Nephron progenitor cell (in vitro differentiated cells): ENCODE measurements around the gene CDHR2.

Source experiments
- DNase-seq: peaks from one replicate; pipeline ENCODE4 v3.0.0; 2021
- H3K27ac Mint-ChIP-seq: 2 replicates; pipeline ENCODE4 v1.8.0; 2021; ENCODE audit warnings: mild to moderate bottlenecking, moderate library complexity, mixed read lengths
- H3K27me3 Mint-ChIP-seq: 2 replicates; pipeline ENCODE4 v1.8.0; 2021; ENCODE audit warnings: mild to moderate bottlenecking, low read depth, mixed read lengths; ENCODE audit not compliant: poor library complexity
- H3K36me3 Mint-ChIP-seq: 2 replicates; pipeline ENCODE4 v1.8.0; 2021; ENCODE audit warnings: low read depth, mixed read lengths
- H3K4me1 Mint-ChIP-seq: 2 replicates; pipeline ENCODE4 v1.8.0; 2021; ENCODE audit warnings: mixed read lengths
- H3K4me3 Mint-ChIP-seq: 2 replicates; pipeline ENCODE4 v1.8.0; 2021; ENCODE audit warnings: mild to moderate bottlenecking, moderate library complexity, mixed read lengths
- H3K9me3 Mint-ChIP-seq: 2 replicates; pipeline ENCODE4 v1.8.0; 2021; ENCODE audit warnings: mild to moderate bottlenecking, moderate library complexity, mixed read lengths
- CTCF ChIP-seq: fragments of 200-600 bp; sonication (generic); IDR thresholded peaks from 2 replicates; pipeline ENCODE4 v1.5.0; 2021; ENCODE audit warnings: antibody characterized with exemption

CDHR2 gene

GRCh38 chr5:176606032-176606431 lies 56.9 kb downstream of the CDHR2 start:
- Mint-ChIP-seq H3K27me3 (peaks cover 14% of the 10 kb centered on the region), H3K36me3 (no peaks in the 10 kb centered on the region), H3K27ac (no peak overlapping the region), H3K9me3 (no peaks in the 10 kb centered on the region), H3K4me3 (no peak overlapping the region), H3K4me1 (peaks cover 48% of the 10 kb centered on the region)
- no peak for TF ChIP-seq CTCF
- no peak for DNase-seq

GRCh38 chr5:176606875-176607274 lies 57.7 kb downstream of the CDHR2 start:
- no peak for DNase-seq
- Mint-ChIP-seq H3K4me1 (peaks cover 47% of the 10 kb centered on the region), H3K27me3 (peaks cover 18% of the 10 kb centered on the region), H3K4me3 (no peak overlapping the region), H3K36me3 (no peaks in the 10 kb centered on the region), H3K9me3 (no peaks in the 10 kb centered on the region), H3K27ac (no peak overlapping the region)
- no peak for TF ChIP-seq CTCF

- H3K27me3 Mint-ChIP-seq = peaks cover 21% of the 10 kb centered on the region
- no peak for TF ChIP-seq CTCF
- H3K4me1 Mint-ChIP-seq = peaks cover 34% of the 10 kb centered on the region
- peak overlapping the region; percentile 90 for H3K4me3 Mint-ChIP-seq
- no peak overlapping the region for H3K27ac Mint-ChIP-seq
- no peaks in the 10 kb centered on the region for H3K9me3 Mint-ChIP-seq
- DNase-seq = no peak
- no peaks in the 10 kb centered on the region for H3K36me3 Mint-ChIP-seq
Measured at GRCh38 chr5:176608142-176608705, 59.1 kb downstream of the CDHR2 start.

GRCh38 chr5:176608937-176609723 lies 60.0 kb downstream of the CDHR2 start:
- DNase-seq = no peak
- Mint-ChIP-seq H3K9me3 (no peaks in the 10 kb centered on the region), H3K27me3 (peaks cover 25% of the 10 kb centered on the region), H3K4me3 (peak overlapping the region; percentile 90), H3K36me3 (no peaks in the 10 kb centered on the region), H3K27ac (peak overlapping the region; percentile 92), H3K4me1 (peaks cover 30% of the 10 kb centered on the region)
- no peak for TF ChIP-seq CTCF

GRCh38 chr5:176609724-176610434 lies 60.7 kb downstream of the CDHR2 start, which contains the start of gene GPRIN1:
Gene GPRIN1 (minus strand): TSS chr5:176610156. CDS start chr5:176599834, 10,322 bp downstream.
- no peak for TF ChIP-seq CTCF
- Mint-ChIP-seq H3K4me3 (peak within 1 kb of the TSS; percentile 90), H3K27ac (peak within 1 kb of the TSS; percentile 92), H3K4me1 (peaks cover 30% of the 10 kb centered on the region), H3K36me3 (no peaks in the 10 kb centered on the region), H3K27me3 (peaks cover 31% of the 10 kb centered on the region), H3K9me3 (no peaks in the 10 kb centered on the region)
- DNase-seq = peak; percentile 89
